ENCODE data around the gene NPS.

Gene NPS, protein sequence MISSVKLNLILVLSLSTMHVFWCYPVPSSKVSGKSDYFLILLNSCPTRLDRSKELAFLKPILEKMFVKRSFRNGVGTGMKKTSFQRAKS

GRCh38 chr10:127549009-127549408 is at the start of gene NPS:
NPS (plus strand) TSS chr10:127549309; CDS start chr10:127549369, 60 bp downstream.
- no peak for DNase-seq (ENCODE audit: low read depth)
- no peak within 1 kb of the TSS for H3K4me3 ChIP-seq (ENCODE audit: low read depth, low read length)
- TF ChIP-seq CTCF (IDR thresholded peaks at IDR 0.05; ENCODE audit: low read depth, low read length, missing control alignments) = no peak

DNA sequence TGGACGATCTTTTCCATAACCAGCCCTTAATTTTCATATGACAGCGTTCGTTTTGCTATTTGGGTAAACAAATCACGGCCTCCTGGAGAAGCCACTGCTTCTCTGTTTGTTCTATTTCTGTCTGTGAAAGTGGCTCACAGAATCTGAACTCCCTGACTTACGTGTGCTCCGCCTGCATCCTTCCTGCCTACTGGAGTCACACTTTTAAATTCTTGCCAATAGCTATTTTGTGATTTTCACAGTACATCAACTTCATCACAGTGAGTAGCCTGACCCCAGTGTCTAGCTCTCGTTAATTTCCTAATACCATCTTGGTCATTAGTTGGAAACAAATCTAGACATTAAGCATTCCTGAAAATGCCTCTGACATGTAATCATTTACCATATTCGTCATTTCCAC is 49.0 kb upstream of the NPS start:
- no peak for DNase-seq (ENCODE audit: low read depth)
- no peak overlapping the region for H3K4me3 ChIP-seq (ENCODE audit: low read depth, low read length)
- no peak for TF ChIP-seq CTCF (IDR thresholded peaks at IDR 0.05; ENCODE audit: low read depth, low read length, missing control alignments)

GRCh38 chr10:127506094-127506493 is 43.0 kb upstream of the NPS start:
- TF ChIP-seq CTCF (IDR thresholded peaks at IDR 0.05; ENCODE audit: low read depth, low read length, missing control alignments) = no peak
- DNase-seq (ENCODE audit: low read depth) = no peak
- H3K4me3 ChIP-seq (ENCODE audit: low read depth, low read length) = no peak overlapping the region

DNA sequence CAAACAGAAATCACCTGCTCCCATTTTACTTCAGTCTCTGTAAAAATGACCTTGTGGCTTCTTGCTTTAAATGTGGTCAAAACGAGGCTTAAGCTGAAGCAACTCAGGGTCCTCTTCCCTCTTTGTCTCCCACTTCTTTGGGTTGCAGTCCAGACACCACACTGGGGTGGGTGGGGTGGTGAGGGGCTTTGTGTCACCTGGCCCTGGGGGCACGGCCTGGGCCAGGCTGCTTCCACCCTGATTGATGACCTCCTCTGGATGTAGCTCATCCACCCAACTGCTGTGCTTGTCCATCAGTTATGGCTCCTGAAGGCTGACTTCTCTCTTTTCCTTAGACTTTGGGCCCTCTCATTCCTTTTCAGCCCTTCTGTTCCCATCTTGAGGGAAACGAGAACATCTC is 26.8 kb upstream of the NPS start:
- no peak overlapping the region for H3K4me3 ChIP-seq (ENCODE audit: low read depth, low read length)
- no peak for TF ChIP-seq CTCF (IDR thresholded peaks at IDR 0.05; ENCODE audit: low read depth, low read length, missing control alignments)
- no peak for DNase-seq (ENCODE audit: low read depth)

DNA sequence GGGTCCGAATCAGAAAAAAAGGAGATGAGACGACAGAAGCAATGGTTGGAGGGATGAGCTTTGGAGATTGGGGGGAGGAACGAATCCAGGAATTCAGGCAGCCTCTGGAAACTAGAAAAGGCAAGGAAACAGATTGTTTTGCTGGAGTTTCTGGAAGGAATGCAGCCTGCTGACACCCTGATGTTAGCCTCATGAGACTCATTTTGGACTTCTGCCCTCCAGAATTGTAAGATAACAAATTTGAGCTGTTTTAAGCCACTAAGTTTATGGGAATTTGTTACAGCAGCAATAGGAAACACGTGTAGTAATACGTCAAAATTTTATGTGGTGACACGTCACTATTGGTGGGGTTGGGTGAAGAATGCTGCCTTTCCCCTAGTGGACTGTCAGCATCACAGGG is 25.6 kb upstream of the NPS start:
- no peak for TF ChIP-seq CTCF (IDR thresholded peaks at IDR 0.05; ENCODE audit: low read depth, low read length, missing control alignments)
- no peak for DNase-seq (ENCODE audit: low read depth)
- H3K4me3 ChIP-seq (ENCODE audit: low read depth, low read length) = no peak overlapping the region

GRCh38 chr10:127524229-127524628 is 24.9 kb upstream of the NPS start:
- H3K4me3 ChIP-seq (ENCODE audit: low read depth, low read length) = no peak overlapping the region
- no peak for TF ChIP-seq CTCF (IDR thresholded peaks at IDR 0.05; ENCODE audit: low read depth, low read length, missing control alignments)
- no peak for DNase-seq (ENCODE audit: low read depth)

GRCh38 chr10:127524908-127525665 is 24.0 kb upstream of the NPS start:
- TF ChIP-seq CTCF (IDR thresholded peaks at IDR 0.05; ENCODE audit: low read depth, low read length, missing control alignments) = no peak
- H3K4me3 ChIP-seq (ENCODE audit: low read depth, low read length) = no peak overlapping the region
- no peak for DNase-seq (ENCODE audit: low read depth)

Measured in GM12864 (cell line).